NCI-H446 treated with DMSO at 0.1 percent for 48 hours (cell line): Measurements from ENCODE around the gene GPRC5C.
"Not testable (repeated sequence)": the region's sequence is repeated elsewhere in the genome, so short reads cannot be mapped to it uniquely, and the experiment has no call there.

Source experiments
- DNase-seq: peaks from one replicate; lab custom pipeline; 2025; lab: John Stamatoyannopoulos, UW

Gene GPRC5C

GRCh38 chr17:74405311-74405710, 26.6 kb upstream of the GPRC5C start:
- DNase-seq: not testable (repeated sequence)

- DNase-seq: no peak
Observed at GRCh38 chr17:74407384-74407783, 24.5 kb upstream of the GPRC5C start.

GRCh38 chr17:74408262-74408661, 23.6 kb upstream of the GPRC5C start:
- no peak for DNase-seq

DNA sequence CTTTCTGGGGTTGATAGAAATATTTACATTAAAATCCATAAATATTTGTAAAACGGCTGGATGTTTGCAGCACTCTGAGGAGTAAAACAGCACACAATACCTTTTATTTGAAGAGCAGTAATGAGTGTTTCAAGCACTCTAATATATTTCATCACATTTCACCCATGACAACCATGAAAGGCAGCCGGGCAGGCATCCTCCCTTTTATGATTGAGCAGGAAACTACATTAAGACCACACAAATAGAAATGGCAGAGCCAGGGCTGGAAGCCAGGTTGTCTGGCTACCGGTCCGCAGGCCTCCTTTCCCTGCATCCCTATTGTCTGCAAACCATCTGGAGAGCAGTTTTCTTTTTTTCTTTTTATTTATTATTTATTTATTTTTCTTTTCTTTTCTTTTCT, 23.1 kb upstream of the GPRC5C start:
- no peak for DNase-seq

- no peak for DNase-seq
Observed at GRCh38 chr17:74410001-74410443, 21.9 kb upstream of the GPRC5C start.

DNA sequence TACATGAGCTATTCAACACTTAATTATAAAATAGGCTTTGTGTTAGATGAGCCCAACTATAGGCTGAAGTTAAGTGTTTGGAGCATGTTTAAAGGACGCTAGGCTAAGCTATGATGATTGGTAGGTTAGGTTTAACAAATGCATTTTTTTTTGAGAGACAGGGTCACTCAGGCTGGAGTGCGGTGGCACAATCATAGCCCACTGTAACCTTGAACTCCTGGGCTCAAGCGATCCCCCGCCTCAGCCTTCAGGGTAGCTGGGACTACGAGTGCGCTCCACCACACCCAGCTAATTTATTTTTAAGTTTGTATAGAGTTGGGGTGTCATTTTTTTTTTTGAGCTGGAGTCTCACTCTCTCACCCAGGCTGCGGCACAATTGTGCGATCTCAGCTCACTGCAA, 19.3 kb upstream of the GPRC5C start:
- no peak for DNase-seq

- no peak for DNase-seq
Observed at GRCh38 chr17:74413491-74413890, 18.4 kb upstream of the GPRC5C start.

DNA sequence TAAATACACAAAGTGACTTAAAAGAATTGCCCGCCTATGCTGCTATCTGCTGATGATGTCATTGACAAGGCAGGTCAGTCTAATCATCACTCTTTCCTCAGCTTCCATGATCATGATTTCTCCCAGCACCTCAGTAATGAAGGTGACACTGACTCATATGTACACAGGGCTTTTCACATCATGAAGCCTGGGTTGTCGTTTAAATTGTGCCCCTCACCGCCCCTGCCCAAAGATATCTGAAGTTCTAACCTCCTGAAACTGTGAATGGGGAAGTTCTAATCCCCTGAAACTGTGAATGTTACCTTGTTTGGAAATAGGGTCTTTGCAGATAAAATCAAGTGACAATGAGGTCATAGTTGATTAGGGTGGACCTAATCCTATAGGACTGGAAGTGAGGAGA, 17.4 kb upstream of the GPRC5C start:
- DNase-seq: no peak

GRCh38 chr17:74415608-74416396, 16.1 kb upstream of the GPRC5C start:
- DNase-seq: no peak

DNA sequence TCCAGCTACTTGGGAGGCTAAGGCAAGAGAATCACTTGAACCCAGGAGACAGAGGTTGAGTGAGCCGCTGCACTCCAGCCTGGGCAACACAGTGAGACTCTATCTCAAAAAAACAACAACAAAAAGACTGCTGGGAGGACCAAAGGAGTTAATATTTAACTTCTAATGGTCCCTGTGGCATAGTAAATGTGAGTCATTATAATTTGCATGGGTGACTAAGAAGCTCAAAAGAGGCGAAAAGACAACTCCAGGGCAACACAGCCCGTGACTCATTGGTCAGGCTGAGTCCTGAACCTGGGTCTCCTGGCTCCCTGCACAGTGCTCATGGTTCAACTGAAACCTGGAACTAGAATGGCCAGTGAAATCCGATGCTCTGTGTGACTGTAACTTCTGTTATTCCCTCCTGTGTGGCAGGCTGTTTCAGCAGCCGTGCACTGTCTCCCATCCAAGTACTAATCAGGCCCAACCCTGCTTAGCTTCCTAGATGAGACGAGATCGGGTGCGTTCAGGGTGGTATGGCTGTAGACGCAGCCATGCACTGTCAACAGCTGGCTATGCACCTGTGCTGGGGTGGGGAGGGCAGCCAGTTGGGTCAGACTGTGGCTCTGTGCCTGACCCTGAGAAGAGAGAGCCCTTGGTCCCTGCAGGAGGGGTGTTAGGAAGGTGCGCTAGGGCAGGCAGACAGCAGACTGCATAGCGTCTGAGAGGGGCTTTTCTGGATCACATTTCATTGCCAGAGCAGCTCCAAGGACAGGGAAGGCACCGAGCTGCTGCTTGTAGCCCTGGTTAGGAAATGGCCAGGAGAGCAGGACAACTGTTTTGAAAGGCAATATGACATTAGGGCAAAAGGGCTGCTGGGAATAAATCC, 14.5 kb upstream of the GPRC5C start:
- DNase-seq: no peak

DNA sequence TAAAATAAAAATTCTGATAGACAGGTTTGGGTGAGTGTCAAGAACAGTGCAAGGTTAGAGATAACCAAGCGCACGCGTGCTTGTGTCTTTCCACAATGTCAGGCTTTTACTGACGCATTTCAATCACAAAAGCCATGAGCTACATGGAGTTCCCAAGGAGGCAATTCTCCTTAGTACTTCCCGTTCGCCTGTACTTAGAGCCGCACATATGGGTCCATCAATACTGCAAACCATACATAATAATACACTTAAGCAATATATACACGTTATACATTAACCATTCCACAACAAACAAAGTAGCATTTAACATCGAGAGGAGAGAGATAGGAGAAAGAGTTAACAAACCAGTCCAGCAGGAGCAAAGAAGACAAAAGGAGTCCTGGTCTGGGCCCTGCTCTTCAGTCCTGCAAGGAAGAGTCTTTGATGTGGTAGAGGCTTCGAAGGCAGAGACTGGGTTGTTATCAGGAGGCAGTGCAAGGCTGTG, 11.9 kb upstream of the GPRC5C start:
- no peak for DNase-seq

DNA sequence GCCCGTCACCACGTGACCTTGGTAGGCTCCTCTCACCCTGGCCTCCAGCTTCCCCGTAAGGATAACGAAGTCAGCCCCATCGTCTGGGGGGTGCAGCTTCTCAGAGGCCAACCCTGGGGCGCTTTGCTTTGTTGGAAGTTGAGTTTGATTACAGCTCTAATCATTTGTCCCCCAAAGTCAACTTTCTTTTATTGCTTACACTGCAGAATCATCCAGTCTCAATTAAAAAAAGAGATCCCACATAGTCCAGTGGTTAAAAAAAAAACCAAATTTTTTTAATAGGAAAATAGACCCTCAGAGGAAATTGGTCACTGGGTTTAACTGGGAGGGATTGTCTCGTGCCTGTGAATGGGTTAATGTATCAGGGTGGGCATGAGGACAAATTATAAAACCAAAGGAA, 7.8 kb upstream of the GPRC5C start:
- DNase-seq: no peak

DNA sequence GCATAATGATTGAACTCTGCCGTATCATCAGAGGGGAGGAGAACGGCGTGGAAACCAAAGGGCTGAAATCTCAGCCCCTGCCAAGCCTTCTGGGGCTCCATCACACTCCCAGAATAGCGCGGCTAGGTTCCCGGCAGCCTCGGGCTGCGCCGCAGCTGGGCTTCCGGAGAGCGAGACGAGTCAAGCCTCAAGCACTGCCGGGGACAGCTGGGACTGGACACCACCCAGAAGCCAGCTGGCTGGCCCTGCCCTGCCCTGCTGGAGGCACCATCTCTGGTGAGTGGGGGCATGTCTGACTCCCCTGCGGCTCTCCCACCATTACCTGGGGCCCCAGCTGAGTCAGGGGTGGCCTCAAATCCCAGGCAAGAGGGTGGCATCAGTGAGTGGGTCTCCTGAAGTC, 7.2 kb upstream of the GPRC5C start:
- no peak for DNase-seq

DNA sequence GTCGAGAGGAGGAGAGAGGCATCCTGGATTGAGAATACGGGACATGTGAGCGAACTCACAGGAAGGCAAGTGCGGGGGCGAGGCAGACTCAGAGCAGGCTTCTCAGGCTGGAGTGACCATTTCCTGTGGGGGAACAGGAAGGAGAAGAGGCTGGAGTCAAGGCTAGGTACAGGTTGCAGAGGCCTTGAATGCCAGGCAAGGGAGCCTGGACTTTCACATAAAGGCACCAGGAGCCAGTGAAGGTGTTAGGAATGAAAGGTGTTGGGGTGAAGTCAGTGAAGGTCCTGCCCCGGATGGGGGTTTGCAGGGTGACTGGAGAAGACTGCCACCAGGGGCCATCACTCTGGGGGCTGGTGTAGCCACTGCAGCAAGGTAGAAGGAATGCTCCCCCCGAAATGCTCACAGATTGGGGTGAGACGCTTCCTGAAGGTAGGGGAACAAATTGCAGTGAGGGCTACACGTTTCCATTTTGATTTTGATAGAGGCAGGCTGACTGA, 5.3 kb upstream of the GPRC5C start:
- no peak for DNase-seq

GRCh38 chr17:74427048-74427762, 4.7 kb upstream of the GPRC5C start:
- DNase-seq: no peak

- no peak for DNase-seq
Observed at GRCh38 chr17:74427763-74428153, 4.1 kb upstream of the GPRC5C start.

DNA sequence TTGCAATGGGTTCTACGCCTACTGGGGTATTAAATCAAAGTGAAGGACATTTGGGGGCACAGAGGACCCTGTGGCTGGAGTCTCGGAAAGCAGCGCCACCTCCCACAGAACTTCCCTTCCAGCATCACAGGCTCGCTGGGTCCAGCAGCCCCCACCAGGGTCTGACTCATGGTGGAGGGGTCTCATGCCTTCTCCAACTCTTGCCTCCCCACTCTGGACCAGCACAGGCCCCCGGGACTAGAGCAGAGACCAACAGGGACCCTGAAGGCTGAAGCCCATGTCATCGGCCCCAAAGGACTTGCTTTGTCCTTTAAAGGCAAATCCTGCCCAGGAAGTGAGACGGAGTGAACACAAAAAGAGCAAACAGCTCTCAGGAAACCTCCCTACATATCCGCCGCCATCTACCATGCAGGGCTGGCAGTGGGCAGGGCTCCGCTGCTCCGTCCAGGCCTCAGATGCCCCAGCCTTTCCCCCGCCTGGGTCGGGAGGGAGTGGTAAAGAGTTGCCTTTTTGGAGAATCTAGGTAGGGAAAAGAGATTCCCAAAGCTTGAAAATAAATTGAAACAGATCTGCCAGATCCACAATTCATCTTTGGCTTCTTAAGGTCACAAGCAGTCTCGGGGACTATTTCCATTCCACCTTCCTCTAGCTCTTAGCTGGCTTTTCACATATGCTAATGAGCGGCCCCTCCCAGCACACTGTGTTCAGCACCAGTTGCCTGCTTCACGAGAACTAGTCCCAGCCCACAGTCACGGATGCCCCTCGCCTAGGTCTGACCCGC, 2.1 kb upstream of the GPRC5C start:
- DNase-seq: no peak

DNA sequence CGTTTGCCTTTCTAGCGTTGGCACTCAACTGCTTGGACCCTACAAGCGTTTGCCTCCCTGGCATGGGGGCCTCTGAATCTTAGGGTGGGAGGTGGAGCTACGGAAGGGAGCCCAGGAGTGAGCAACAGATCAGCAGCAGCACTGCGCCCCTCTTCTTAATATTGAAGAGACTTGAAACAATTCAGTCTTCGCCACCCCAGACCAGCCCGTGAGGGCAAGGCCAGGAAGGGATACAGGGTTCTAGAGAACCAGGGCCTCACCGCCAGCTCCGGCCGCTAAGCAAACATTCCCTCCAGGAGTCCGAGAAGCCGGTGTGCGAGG, 1.5 kb upstream of the GPRC5C start:
- no peak for DNase-seq

DNA sequence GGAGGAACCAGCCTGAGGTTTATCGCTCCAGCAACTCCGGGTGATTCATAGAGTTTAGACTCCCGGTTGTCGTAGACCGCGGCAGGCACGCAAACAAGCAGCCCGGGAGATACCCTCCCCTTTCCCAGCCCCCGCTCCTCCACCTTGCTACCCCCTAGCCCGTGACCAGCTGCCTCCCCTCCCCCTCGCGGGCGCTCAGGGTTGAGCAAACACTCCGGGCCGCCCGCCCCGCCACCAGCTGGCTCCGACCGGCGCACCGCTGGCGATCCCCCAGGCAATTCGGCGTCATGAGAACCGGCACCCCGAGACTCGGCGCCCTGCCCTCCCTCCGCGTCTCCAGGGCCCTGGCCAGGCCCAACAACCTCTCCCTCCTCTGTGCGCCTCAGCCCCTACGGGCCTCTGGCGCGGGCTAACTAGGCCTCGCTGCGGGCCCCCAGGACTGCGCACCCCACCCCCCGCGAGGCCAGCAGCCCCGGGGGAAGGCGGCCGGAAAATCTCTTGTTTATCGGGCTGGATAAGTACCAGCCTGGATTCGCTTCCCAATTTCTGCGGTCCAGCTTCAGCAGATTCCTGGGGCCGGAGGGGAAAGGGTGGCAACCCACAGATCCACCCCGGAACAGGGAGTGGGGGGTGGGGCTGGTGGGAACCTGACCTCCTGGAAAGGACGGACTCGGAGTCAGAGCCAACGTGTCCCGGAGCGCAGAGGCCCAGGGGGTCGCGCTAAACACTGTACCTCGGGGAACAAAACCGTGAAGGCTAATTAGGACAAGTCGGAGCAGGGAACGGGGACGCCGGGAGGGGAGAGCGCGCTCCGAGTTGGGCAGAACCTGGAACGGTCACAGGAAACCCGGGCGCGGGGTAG, 951 bp upstream of the GPRC5C start:
- peak; percentile 21 for DNase-seq

DNA sequence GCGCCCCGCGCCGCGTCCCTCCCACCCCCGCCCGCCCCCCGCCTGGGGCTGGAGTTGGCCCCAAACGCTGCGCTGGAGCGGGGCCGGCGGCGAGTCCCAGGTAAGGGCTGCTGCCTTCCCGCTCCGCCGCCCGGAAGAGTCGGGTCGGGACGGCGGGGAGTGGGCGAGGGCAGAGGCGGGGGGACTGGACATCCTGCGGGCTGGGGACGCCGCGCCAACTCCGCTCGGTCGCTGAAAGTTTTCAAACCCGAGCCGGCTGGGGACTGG, 469 bp downstream of the GPRC5C start:
- DNase-seq: no peak
